Measurements from ENCODE around the gene SAMD9.
"Not testable (repeated sequence)": the region's sequence is repeated elsewhere in the genome, so short reads cannot be mapped to it uniquely, and the experiment has no call there.

Gene SAMD9

GRCh38 chr7:93119191-93119905, 1.6 kb upstream of the SAMD9 start:
- DNase-seq: no peak

- DNase-seq: no peak
Observed at GRCh38 chr7:93117327-93117726, 452 bp downstream of the SAMD9 start.

GRCh38 chr7:93115796-93116195, 2.0 kb downstream of the SAMD9 start:
- DNase-seq: no peak

GRCh38 chr7:93108003-93108402, 9.8 kb downstream of the SAMD9 start:
- no peak for DNase-seq

GRCh38 chr7:93097388-93097787, 20.4 kb downstream of the SAMD9 start:
- DNase-seq: no peak

DNA sequence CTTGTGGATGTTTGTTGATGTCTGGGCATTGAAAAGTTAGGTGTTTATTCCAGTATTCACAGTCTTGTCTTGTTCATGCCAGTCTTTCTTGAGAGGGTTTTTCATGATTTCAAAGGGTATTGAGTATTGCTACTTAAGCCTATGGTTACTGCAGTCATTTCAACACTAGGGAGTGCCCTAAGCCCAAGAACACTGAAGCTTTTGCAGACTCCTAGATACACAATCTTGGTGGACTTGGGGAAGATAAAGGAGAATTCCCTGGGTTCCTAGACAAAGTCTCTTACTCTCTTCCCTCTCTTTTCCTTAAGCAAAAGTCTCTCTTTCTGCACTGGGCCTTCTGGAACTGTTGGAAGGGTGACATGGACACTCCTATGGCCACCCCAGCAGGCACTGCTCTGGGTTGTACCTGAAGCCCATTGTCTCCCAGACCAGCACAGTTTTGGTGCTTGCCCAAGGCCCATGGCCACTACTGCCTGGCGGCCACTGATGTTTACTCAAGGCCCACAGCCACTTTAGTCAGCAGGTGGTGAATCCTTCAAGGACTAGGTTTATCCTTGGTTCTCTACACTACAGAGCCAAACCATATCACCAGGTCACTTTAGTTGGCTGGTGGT, 24.9 kb downstream of the SAMD9 start:
- DNase-seq: peak; percentile 21

GRCh38 chr7:93073357-93073756, 44.4 kb downstream of the SAMD9 start:
- DNase-seq: not testable (repeated sequence)

GRCh38 chr7:93062599-93062998, 55.2 kb downstream of the SAMD9 start:
- no peak for DNase-seq

DNA sequence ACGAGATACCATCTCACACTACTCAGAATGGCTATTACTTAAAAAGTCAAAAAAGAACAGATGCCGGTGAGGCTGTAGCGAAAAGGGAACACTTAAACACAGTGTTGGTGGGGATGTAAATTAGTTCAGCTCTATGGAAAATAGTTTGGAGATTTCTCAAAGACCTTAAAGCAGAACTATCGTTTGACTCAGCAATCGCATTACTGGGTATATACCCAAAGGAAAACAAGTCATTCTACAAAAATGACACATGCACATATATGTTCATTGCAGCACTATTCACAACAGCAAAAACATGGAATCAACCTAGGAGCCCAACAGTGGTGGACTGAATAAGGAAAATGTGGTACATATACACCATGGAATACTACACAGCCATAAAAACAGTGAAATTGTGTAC, 56.9 kb downstream of the SAMD9 start:
- no peak for DNase-seq

DNA sequence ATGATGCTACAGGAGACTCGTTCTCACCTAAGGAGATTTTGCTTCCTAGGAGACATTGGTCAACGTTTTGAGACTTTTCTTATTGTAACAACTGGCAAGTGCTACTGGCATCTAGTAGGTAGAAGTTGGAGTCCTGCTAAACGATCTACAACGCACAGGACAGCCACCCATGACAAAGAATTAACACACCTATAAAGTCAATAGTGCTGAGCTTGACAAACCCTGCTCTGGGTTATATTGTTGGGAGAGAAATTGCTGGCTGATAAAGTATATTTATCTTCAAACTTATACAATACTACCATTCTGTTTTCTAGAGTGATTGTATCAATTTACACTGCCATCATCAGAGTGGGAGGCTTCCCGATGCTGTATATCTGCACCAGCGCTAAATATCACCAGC, 57.8 kb downstream of the SAMD9 start:
- no peak for DNase-seq

- DNase-seq: not testable (repeated sequence)
Observed at GRCh38 chr7:93056621-93057020, 61.2 kb downstream of the SAMD9 start.

- peak; percentile 59 for DNase-seq
Observed at GRCh38 chr7:93055543-93056107, 62.2 kb downstream of the SAMD9 start.

GRCh38 chr7:93054975-93055374, 62.8 kb downstream of the SAMD9 start:
- no peak for DNase-seq

- no peak for DNase-seq
Observed at GRCh38 chr7:93053949-93054943, 63.5 kb downstream of the SAMD9 start.

DNA sequence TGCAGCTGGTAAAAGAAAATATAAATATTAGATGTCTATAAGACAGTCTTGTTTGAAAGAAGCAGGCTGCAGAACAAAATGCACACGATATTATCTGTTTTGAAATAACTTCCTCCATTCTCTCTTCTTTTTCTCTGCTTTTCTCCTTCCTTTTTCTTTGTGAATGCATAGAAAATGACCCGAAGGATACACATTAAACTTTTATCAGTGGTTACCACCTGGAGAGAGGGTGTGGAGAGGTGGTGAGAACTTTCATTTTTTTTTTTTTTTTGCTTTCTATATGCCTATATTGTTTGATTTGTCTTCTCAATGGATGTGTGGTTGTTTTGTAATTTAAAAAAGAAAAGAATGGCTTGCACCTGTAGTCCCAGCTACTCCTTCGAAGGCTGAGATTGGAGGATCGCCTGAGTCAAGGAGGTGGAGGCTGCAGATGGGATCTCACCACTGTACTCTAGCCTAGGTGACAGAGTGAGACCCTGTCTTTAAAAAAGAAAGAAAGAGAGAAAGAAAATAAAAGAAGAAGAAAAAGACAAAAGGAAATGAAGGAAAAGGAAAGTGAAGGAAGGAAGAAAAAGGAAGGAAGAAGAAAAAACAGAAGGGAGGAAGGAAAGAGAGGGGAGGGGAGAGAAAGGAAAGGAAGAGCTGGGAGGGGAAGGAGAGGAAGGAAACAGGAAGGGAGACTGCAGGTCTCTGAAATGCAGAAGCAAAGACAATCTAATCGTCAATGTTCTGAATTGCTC, 64.4 kb downstream of the SAMD9 start:
- no peak for DNase-seq

GRCh38 chr7:93051660-93052059, 66.1 kb downstream of the SAMD9 start:
- DNase-seq: no peak
